Activated CD4-positive, alpha-beta T cell treated with anti-CD3 and anti-CD28 coated beads, Interleukin-2, amount 10 ng/mL, durations not matched to agents 7 days and 5 days (primary cell): Measurements from ENCODE around the gene BEAN1. TPM values are rescaled to one million over a fixed set of nuclear protein-coding genes. Genes with fewer than 3 reads are reported as not detected.
A peak's percentile ranks its signal among the peaks of the same experiment; 100 is the strongest.
"Not testable (repeated sequence)": the region's sequence is repeated elsewhere in the genome, so short reads cannot be mapped to it uniquely, and the experiment has no call there.

ENCODE experiments used
- CTCF ChIA-PET: fragments of 350-600 bp; sonication (Branson Sonifier 250); formaldehyde crosslinking; loops from one replicate; lab custom pipeline; 2021; ENCODE audit warnings: antibody characterized with exemption; lab: Charles Lee
- POLR2A ChIA-PET: fragments of 350-600 bp; sonication (Branson Sonifier 250); formaldehyde crosslinking; loops from one replicate; lab custom pipeline; 2021; ENCODE audit warnings: antibody characterized with exemption; lab: Charles Lee
- DNase-seq: peaks from one replicate; pipeline ENCODE4 v3.0.0-alpha.2; 2020
- H3K27ac Mint-ChIP-seq: one replicate; pipeline ENCODE4 v1.8.0; 2021; ENCODE audit warnings: mild to moderate bottlenecking, moderate library complexity, mixed read lengths
- H3K27me3 Mint-ChIP-seq: one replicate; pipeline ENCODE4 v1.8.0; 2021; ENCODE audit warnings: mixed read lengths
- H3K36me3 Mint-ChIP-seq: one replicate; pipeline ENCODE4 v1.8.0; 2021; ENCODE audit warnings: low read depth, mixed read lengths
- H3K4me1 Mint-ChIP-seq: one replicate; pipeline ENCODE4 v1.8.0; 2021; ENCODE audit warnings: mixed read lengths
- H3K4me3 Mint-ChIP-seq: one replicate; pipeline ENCODE4 v1.8.0; 2021; ENCODE audit warnings: mild to moderate bottlenecking, moderate library complexity, mixed read lengths
- H3K9me3 Mint-ChIP-seq: one replicate; pipeline ENCODE4 v1.8.0; 2021; ENCODE audit warnings: mixed read lengths
- total RNA-seq, 2 experiments: library from RNA; stranded (reverse); gene quantifications; one replicate each; pipeline ENCODE4 v1.2.3, GENCODE V29; 2021

The BEAN1 gene
- total RNA-seq, 2 experiments from 2014 or later = not detected

DNA sequence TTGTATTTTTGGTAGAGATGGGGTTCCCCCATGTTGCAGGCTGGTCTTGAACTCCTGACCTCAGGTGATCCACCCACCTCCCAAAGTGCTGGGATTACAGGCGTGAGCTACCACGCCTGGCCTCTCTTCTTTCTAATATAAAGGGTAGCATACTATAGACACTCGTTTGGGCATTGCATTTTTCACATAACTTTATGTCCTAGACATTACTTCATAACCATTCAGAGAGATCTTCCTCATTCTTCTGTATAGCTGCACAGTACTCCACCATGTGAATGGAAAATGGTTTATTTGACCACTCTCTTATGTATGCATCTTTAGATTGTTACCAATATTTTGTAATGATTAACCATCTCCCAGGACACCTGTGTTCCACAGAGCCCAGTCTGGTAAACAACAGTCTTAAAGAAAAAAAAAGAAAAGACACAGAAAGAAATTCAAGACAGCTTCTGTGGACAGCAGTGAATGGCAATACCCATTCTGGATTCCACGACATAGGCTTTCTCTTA lies 80.7 kb downstream of the BEAN1 start:
- no peak for DNase-seq
- POLR2A ChIA-PET = no interaction called here
- Mint-ChIP-seq H3K27ac (no peak overlapping the region), H3K4me1 (peaks cover 9% of the 10 kb centered on the region), H3K27me3 (no peaks in the 10 kb centered on the region), H3K9me3 (no peaks in the 10 kb centered on the region), H3K4me3 (no peak overlapping the region), H3K36me3 (no peaks in the 10 kb centered on the region)
- CTCF ChIA-PET = interaction anchor here (0.7 to 1.5 kb wide), 6 partner anchors 9 to 101 kb away, joined by 3 to 5 read pairs (median 4); no protein-coding TSS in a partner anchor

DNA sequence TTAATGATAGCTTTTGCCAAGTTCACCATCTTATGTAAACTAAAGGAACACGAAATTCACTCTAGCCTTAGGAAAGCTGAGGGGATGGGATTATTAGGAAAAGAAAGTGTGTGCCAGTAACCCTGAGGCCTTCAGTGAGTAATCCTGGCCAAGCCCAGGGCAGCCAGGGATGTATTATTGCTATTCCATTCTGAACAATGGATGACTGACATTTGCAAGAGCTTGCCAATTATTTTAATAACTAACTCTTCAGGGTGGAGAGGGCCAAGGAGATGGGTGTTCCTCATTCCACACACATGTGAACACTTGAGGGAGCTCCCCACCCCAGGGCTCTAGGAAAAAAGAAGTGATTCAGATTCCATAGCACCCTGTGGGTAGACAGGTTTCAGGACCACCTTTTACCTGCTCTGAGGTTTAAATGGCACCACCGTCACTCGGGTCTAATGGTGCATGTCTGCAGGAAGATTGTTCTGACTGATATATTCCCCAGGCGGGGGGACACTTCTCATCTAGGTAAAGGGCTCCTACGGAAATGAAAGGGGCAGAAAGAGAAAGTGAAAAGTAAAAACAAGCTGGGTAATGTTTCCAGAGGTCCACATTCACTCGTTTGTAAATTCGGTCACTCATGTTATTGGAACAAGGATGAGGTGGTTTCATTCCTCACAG lies 81.3 kb downstream of the BEAN1 start:
- no peaks in the 10 kb centered on the region for H3K36me3 Mint-ChIP-seq
- H3K4me1 Mint-ChIP-seq = peaks cover 9% of the 10 kb centered on the region
- H3K27me3 Mint-ChIP-seq = no peaks in the 10 kb centered on the region
- no peak for DNase-seq
- no peak overlapping the region for H3K4me3 Mint-ChIP-seq
- CTCF ChIA-PET = interaction anchor here (0.6 to 1.5 kb wide), 8 partner anchors 9 to 102 kb away, joined by 3 to 5 read pairs (median 4); no protein-coding TSS in a partner anchor
- no peaks in the 10 kb centered on the region for H3K9me3 Mint-ChIP-seq
- no peak overlapping the region for H3K27ac Mint-ChIP-seq
- POLR2A ChIA-PET = no interaction called here

DNA sequence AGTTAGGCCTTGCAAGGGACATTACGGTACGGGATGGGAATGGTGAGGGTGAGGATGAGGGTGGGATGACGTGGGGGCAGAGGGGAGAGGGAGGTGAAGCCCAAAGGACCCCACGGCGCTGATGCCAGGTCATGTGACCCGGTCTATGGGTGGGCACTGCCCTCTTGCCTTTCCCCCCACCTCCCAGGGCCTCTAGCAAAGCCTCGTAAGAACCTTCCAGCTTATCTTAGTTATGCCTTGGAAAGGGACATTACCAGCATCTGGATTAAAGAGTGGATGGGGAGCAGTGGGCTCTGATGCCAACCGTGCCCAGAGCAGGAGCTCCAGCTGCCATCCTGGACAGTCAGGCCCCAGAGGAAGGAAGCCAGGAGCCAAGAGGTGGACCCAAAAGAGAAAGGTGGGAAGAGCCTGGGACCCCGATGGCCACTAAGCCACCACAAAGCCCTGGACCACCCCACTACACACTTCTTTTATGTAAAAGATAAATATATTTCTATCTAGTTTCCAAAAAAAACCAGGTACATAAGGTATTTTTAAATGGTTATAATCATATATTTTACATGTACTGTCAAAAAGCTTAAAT lies 81.9 kb downstream of the BEAN1 start:
- CTCF ChIA-PET = interaction anchor here (0.6 to 1.5 kb wide), 6 partner anchors 17 to 262 kb away, joined by 3 to 5 read pairs (median 4); no protein-coding TSS in a partner anchor
- H3K4me1 Mint-ChIP-seq = peaks cover 9% of the 10 kb centered on the region
- no peak overlapping the region for H3K27ac Mint-ChIP-seq
- POLR2A ChIA-PET = no interaction called here
- no peaks in the 10 kb centered on the region for H3K36me3 Mint-ChIP-seq
- H3K27me3 Mint-ChIP-seq = no peaks in the 10 kb centered on the region
- H3K4me3 Mint-ChIP-seq = no peak overlapping the region
- H3K9me3 Mint-ChIP-seq = no peaks in the 10 kb centered on the region
- no peak for DNase-seq

DNA sequence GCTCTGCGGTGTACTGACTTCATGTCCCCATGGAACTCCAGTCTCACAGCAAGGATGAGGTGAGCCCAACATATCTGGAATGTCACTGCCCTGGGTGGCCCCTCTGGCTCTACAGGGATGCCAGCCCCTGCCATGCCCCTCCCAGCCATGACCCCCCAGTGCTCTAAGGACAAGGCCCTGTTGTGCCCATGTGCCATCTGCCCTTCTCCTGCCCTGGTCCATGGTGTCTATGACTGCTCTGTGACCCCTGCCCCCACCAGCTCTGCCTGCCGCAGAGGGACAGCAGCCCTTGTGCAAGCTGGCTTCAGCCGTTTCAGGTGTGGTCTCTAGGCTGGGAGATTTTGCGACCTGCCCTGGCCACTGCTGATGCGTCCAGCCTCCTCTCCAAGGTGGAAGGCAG lies 82.5 kb downstream of the BEAN1 start:
- Mint-ChIP-seq H3K4me1 (peaks cover 9% of the 10 kb centered on the region), H3K36me3 (no peaks in the 10 kb centered on the region), H3K9me3 (no peaks in the 10 kb centered on the region), H3K27ac (no peak overlapping the region), H3K4me3 (no peak overlapping the region), H3K27me3 (no peaks in the 10 kb centered on the region)
- POLR2A ChIA-PET = no interaction called here
- DNase-seq = no peak
- CTCF ChIA-PET = interaction anchor here (0.7 to 1.0 kb wide), 3 partner anchors 24 to 261 kb away, joined by 3 to 5 read pairs (median 3); no protein-coding TSS in a partner anchor

DNA sequence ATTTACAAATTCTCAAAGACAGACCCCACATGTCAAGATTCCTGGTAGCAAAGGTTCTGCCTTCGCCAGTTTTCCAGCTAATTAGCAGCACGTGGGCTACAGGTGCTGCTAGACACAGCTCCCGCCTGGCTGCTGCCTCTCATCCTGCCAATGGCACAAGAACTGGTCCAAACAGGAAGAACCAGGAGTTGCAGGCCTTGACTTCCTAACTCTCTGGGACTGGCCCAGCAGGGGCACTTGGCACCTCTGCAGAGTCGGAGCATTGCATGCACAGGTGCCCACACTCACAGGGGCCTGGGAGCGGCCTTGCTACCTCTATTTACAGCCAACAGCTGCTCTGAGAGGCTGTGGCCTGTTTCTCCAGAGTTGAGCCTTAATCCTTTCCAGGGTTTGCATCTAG lies 83.2 kb downstream of the BEAN1 start:
- ChIA-PET CTCF (interaction anchor here (0.7 kb wide), 2 partner anchors 10 to 52 kb away, joined by 3 to 5 read pairs; no protein-coding TSS in a partner anchor), POLR2A (no interaction called here)
- Mint-ChIP-seq H3K27ac (no peak overlapping the region), H3K27me3 (no peaks in the 10 kb centered on the region), H3K4me1 (peaks cover 14% of the 10 kb centered on the region), H3K4me3 (no peak overlapping the region), H3K36me3 (no peaks in the 10 kb centered on the region), H3K9me3 (no peaks in the 10 kb centered on the region)
- no peak for DNase-seq

DNA sequence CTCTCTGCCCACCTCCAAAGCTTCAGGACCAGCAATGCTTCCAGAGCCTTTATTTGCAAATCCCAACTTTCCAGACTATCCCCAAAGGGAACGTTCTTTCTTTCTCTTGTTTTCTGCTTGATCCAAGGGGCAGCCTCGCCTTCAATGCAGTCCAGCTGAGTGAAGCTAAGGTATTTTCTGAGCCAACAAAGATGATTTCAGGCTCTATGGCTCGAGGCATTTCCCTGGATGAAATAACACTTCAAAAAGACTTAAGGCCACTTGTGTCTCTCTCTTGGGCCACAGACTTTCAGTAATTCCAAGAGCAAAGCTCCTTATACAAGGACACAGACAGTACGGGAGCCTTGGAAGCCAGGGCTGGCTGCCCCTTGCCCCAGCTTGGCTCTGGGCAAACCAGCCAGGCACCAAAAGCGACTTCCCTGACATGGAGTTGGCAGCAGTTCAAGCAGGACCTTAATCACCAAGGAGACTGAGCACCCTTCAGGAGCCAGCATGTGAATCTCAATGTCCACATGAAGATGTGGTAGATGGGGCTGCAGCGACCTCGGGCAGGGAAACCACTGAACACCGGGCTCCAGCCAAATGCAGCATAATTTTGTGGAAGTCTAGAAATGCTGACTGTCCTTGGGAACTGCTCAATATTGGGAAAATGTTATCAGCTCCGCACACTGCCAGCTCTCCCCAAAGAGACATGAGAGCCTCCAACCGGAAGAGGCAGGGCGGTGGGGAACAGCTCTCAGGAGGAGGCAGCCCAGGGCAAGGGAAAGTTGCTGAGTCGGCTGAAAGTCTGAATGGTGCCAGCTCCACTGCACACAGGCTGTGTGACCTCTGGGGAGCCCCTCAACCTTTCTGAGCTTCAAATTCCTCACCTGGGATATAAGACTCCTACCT lies 83.9 kb downstream of the BEAN1 start:
- no peaks in the 10 kb centered on the region for H3K36me3 Mint-ChIP-seq
- POLR2A ChIA-PET = no interaction called here
- CTCF ChIA-PET = interaction anchor here (0.6 to 1.9 kb wide), 8 partner anchors 9 to 1562 kb away, joined by 3 to 7 read pairs (median 4); partner anchors contain the start of gene CKLF
- H3K27ac Mint-ChIP-seq = no peak overlapping the region
- no peak overlapping the region for H3K4me3 Mint-ChIP-seq
- H3K27me3 Mint-ChIP-seq = no peaks in the 10 kb centered on the region
- DNase-seq = no peak
- H3K9me3 Mint-ChIP-seq = no peaks in the 10 kb centered on the region
- H3K4me1 Mint-ChIP-seq = peaks cover 21% of the 10 kb centered on the region

DNA sequence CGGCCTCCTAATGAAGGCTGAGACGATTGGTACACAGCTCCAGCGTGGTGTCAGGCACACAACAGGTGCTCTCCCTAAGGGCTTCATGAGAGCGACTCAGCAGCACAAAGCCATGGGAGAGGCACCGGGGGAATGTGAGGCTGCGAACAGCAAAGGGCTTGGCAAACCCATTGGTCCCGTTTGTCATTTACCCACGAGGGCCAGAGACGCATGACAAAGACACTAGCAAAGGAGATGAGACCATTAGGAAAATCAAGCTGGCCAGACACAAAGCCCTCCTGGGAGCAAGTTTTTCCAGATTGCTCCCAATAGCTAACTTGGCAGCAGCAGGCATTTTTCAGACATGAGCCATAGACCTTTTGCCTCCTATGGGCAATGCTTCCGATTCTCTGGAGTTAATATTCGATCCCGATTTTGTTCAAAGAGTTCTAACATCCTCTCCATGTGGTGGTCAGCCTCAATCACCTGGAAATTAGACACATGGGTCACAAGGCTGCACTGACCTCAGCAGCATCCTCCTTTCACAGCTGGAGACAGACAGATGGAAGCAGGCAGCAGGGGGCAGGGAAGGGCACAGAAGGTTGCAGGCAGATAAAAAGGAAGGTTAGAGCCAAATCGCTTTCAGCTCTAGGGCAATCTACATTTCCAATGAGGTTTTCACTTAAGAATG lies 84.6 kb downstream of the BEAN1 start:
- H3K9me3 Mint-ChIP-seq = no peaks in the 10 kb centered on the region
- H3K4me3 Mint-ChIP-seq = no peak overlapping the region
- H3K27me3 Mint-ChIP-seq = no peaks in the 10 kb centered on the region
- H3K4me1 Mint-ChIP-seq = peaks cover 28% of the 10 kb centered on the region
- H3K27ac Mint-ChIP-seq = no peak overlapping the region
- CTCF ChIA-PET = interaction anchor here (0.6 to 1.9 kb wide), 9 partner anchors 10 to 1561 kb away, joined by 3 to 7 read pairs (median 4); partner anchors contain the start of gene CKLF
- no peak for DNase-seq
- H3K36me3 Mint-ChIP-seq = no peaks in the 10 kb centered on the region
- POLR2A ChIA-PET = no interaction called here

DNA sequence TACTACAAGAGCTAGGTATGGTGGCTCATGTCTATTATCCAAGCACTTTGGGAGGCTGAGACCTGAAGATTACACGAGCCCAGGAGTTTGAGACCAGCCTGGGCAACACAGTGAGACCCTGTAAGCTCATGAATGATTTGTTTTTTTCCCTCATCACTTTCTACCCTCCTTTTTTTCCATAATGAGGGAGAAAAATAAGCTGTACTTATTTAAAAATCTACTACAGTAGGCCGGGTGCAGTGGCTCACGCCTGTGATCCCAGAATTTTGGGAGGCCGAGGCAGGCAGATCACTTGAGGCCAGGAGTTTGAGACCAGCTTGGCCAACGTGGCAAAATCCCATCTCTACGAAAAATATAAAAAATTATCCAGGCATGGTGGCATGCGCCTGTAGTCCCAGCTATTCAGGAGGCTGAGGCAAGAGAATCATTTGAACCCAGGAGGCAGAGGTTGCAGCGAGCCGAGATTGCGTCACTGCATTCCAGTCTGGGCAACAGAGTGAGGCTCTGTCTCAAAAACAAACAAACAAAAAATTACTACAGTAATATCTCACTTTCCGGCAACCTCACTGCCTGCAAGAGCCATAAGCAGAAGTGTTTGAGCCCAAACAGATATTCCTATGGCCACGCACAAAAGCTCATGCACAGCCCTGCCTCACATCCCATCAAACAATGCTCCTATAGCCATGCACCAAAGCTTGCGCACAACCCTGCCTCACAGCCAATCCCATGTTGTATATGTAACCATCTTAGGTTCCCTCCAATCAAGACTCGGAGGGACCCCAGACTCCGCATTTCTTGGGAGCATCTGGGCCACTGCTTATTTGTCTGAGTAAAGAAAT lies 85.4 kb downstream of the BEAN1 start:
- no peak overlapping the region for H3K27ac Mint-ChIP-seq
- H3K36me3 Mint-ChIP-seq = no peaks in the 10 kb centered on the region
- ChIA-PET POLR2A (no interaction called here), CTCF (interaction anchor here (0.6 to 1.9 kb wide), 9 partner anchors 9 to 138 kb away, joined by 3 to 7 read pairs (median 4); partner anchors contain the start of gene CKLF)
- H3K4me3 Mint-ChIP-seq = no peak overlapping the region
- DNase-seq = no peak
- H3K9me3 Mint-ChIP-seq = no peaks in the 10 kb centered on the region
- H3K27me3 Mint-ChIP-seq = no peaks in the 10 kb centered on the region
- peaks cover 36% of the 10 kb centered on the region for H3K4me1 Mint-ChIP-seq

DNA sequence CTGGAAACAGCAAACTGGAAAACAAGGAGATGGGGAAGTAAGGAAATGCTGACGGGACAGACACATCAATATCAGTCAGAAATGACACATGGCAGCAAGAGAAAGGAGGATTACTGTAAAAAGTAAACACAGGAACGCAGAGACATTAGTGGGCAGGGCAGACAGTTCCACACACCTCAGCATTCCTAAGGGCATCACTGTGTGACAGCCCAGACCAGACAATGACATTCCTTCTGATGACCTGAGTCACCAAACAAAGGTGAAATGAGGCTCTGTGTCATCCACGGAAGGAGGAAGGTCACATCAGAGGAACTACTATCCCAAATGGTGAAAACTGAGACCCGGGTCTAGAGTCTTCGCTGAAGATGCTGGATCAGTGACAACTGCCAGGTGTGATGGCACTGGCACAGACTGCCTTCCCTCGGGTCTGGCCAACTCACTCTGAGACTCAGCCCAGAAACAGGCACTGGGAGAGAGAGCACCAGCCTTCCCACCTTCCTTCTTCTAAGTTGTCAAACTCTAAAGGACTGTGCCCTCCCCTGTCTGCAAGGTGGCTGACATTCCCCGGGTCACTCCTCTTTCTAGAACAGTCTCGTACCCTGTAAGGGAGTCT lies 86.1 kb downstream of the BEAN1 start:
- Mint-ChIP-seq H3K9me3 (no peaks in the 10 kb centered on the region), H3K4me1 (peaks cover 43% of the 10 kb centered on the region), H3K4me3 (no peak overlapping the region), H3K27me3 (no peaks in the 10 kb centered on the region), H3K27ac (peak overlapping the region; percentile 25), H3K36me3 (no peaks in the 10 kb centered on the region)
- ChIA-PET POLR2A (no interaction called here), CTCF (interaction anchor here (1.1 to 1.5 kb wide), 2 partner anchors 8 to 15 kb away, joined by 3 to 4 read pairs; no protein-coding TSS in a partner anchor)
- DNase-seq = no peak

DNA sequence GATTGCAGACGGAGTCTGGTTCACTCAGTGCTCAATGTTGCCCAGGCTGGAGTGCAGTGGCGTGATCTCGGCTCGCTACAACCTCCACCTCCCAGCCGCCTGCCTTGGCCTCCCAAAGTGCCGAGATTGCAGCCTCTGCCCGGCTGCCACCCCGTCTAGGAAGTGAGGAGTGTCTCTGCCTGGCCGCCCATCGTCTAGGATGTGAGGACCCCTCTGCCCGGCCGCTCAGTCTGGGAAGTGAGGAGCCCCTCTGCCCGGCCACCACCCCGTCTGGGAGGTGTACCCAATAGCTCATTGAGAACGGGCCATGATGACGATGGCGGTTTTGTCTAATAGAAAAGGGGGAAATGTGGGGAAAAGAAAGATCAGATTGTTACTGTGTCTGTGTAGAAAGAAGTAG lies 87.3 kb downstream of the BEAN1 start:
- H3K4me3 Mint-ChIP-seq, DNase-seq, H3K36me3 Mint-ChIP-seq, H3K27me3 Mint-ChIP-seq, POLR2A ChIA-PET, H3K27ac Mint-ChIP-seq, H3K9me3 Mint-ChIP-seq, CTCF ChIA-PET: not testable (repeated sequence)
- peaks cover 46% of the 10 kb centered on the region for H3K4me1 Mint-ChIP-seq

DNA sequence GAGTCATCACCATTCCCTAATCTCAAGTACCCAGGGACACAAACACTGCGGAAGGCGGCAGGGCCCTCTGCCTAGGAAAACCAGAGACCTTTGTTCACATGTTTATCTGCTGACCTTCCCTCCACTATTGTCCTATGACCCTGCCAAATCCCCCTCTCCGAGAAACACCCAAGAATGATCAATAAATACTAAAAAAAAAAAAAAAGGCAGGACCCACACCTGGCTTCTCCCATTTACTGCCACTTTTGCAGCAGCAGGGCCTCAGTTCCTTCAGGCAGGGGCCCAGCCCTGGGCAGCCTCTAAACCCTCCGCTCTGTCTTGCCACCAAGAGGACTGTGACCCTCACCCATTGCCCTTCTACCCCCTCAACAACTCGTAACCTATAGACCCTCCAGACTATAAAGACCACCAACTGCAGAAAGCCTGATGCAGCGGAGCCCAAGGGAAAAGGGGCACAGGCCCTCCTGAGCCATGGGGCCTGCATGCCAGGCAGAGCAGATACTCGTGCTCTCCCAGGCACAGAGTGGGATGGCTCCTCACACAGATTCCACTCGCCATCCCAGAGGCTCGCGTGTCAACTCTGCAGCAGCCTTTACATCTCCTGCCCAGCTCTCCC lies 88.0 kb downstream of the BEAN1 start:
- Mint-ChIP-seq H3K27ac (peak overlapping the region; percentile 92), H3K4me1 (peaks cover 53% of the 10 kb centered on the region)
- CTCF ChIA-PET = interaction anchor here (0.6 to 1.4 kb wide), 13 partner anchors 9 to 360 kb away, joined by 3 to 9 read pairs (median 3); no protein-coding TSS in a partner anchor
- DNase-seq, H3K9me3 Mint-ChIP-seq, H3K4me3 Mint-ChIP-seq, H3K36me3 Mint-ChIP-seq, H3K27me3 Mint-ChIP-seq, POLR2A ChIA-PET: not testable (repeated sequence)
